Measurements from ENCODE around the gene ARHGAP22. TPM values are rescaled to one million over a fixed set of nuclear protein-coding genes. Genes with fewer than 3 reads are reported as not detected.

The ARHGAP22 gene
- total RNA-seq, 1 experiment from 2014 or later, result 9.9 TPM

- H3K9me2 ChIP-seq (ENCODE audit: insufficient read depth), result no peaks in the 10 kb centered on the region
- TF ChIP-seq FOSL1 (IDR thresholded peaks at IDR 0.05; ENCODE audit: low read depth) (no peak), ATF3 (IDR thresholded peaks at IDR 0.05) (no peak), EZH2 (IDR thresholded peaks at IDR 0.05) (no peak), RAD21 (IDR thresholded peaks at IDR 0.05; ENCODE audit: low read depth) (no peak), SIN3A (IDR thresholded peaks at IDR 0.05; ENCODE audit: low read depth) (no peak), TCF7L2 (IDR thresholded peaks at IDR 0.05; ENCODE audit: borderline replicate concordance, extremely low read depth, insufficient read depth, insufficient read length) (no peak)
- no peaks in the 10 kb centered on the region for H3K27me3 ChIP-seq (ENCODE audit: insufficient read depth, low read length)
- H3K4me3 ChIP-seq (replicated peaks in 1 of 2; ENCODE audit: low read depth in 1 of 2, low read length in 2 of 2), result no peak overlapping the region
- ChIA-PET POLR2A (interaction anchor here (1.0 kb wide), 1 partner anchor 30 kb away, joined by 3 read pairs; no protein-coding TSS in a partner anchor), RAD21 (ENCODE audit: low non-redundant PET in 1 of 2, low total read pairs in 2 of 2, uncharacterized antibody in 2 of 2, unreplicated experiment in 2 of 2) (no interaction called here), CTCF (no interaction called here)
- intact Hi-C loops (cut with micrococcal nuclease), result no loop called here
- H3K4me2 ChIP-seq (ENCODE audit: low read length), result peak overlapping the region; percentile 39
- no peaks in the 10 kb centered on the region for H3K79me2 ChIP-seq (ENCODE audit: insufficient read depth, low read length)
- no TSS peak for BruUV-seq (replicated peaks)
- H3K27ac ChIP-seq (ENCODE audit: low read depth, low read length), result no peak overlapping the region
- no peak for DNase-seq (ENCODE audit: low read depth, low spot score)
- H3K9me3 ChIP-seq (ENCODE audit: control insufficient read depth in 1 of 2, insufficient read depth in 1 of 2, low read depth in 1 of 2, low read length in 2 of 2), result no peaks in the 10 kb centered on the region
- H3K36me3 ChIP-seq (ENCODE audit: control insufficient read depth in 1 of 2, insufficient read depth in 2 of 2, low read length in 2 of 2), result 0 out of 4 replicates have a peak, but pooled peaks cover 0 to 10% of the 10 kb centered on the region in 2 experiments
- ATAC-seq, result 0 out of 2 replicates have a peak, but pooled peaks have one; percentile 30
- no peaks in the 10 kb centered on the region for H4K20me1 ChIP-seq (ENCODE audit: insufficient read depth)
- H2AFZ ChIP-seq (ENCODE audit: low read depth, low read length, poor library complexity, severe bottlenecking), result no peak overlapping the region
- H3K9ac ChIP-seq (ENCODE audit: low read length), result no peak overlapping the region
- H3K4me1 ChIP-seq (ENCODE audit: control insufficient read depth in 1 of 2, insufficient read depth in 2 of 2, low read length in 2 of 2), result peaks cover 0 to 13% of the 10 kb centered on the region in 2 experiments; a peak in 2 of 4 replicates
Observed at GRCh38 chr10:48406658-48407057, 198.2 kb downstream of the ARHGAP22 start.

- Histone ChIP-seq H3K27ac (ENCODE audit: low read depth, low read length) (no peak overlapping the region), H2AFZ (ENCODE audit: low read depth, low read length, poor library complexity, severe bottlenecking) (no peak overlapping the region), H3K9ac (ENCODE audit: low read length) (no peak overlapping the region), H3K9me2 (ENCODE audit: insufficient read depth) (no peaks in the 10 kb centered on the region), H3K4me2 (ENCODE audit: low read length) (peak overlapping the region; percentile 39), H3K4me1 (ENCODE audit: control insufficient read depth in 1 of 2, insufficient read depth in 2 of 2, low read length in 2 of 2) (peaks cover 0 to 13% of the 10 kb centered on the region in 2 experiments; a peak in 2 of 4 replicates), H4K20me1 (ENCODE audit: insufficient read depth) (no peaks in the 10 kb centered on the region), H3K27me3 (ENCODE audit: insufficient read depth, low read length) (no peaks in the 10 kb centered on the region), H3K9me3 (ENCODE audit: control insufficient read depth in 1 of 2, insufficient read depth in 1 of 2, low read depth in 1 of 2, low read length in 2 of 2) (no peaks in the 10 kb centered on the region), H3K79me2 (ENCODE audit: insufficient read depth, low read length) (no peaks in the 10 kb centered on the region), H3K36me3 (ENCODE audit: control insufficient read depth in 1 of 2, insufficient read depth in 2 of 2, low read length in 2 of 2) (0 out of 4 replicates have a peak, but pooled peaks cover 0 to 10% of the 10 kb centered on the region in 2 experiments), H3K4me3 (replicated peaks in 1 of 2; ENCODE audit: low read depth in 1 of 2, low read length in 2 of 2) (no peak overlapping the region)
- CTCF ChIA-PET, result no interaction called here
- RAD21 ChIA-PET (ENCODE audit: low non-redundant PET in 1 of 2, low total read pairs in 2 of 2, uncharacterized antibody in 2 of 2, unreplicated experiment in 2 of 2), result no interaction called here
- peak; percentile 24 for DNase-seq (ENCODE audit: low read depth, low spot score)
- intact Hi-C loops (cut with micrococcal nuclease), result no loop called here
- ATAC-seq, result peak; percentile 94
- no peak for TF ChIP-seq CEBPB (IDR thresholded peaks at IDR 0.05; ENCODE audit: low read depth)
- no peak for TF ChIP-seq EZH2 (IDR thresholded peaks at IDR 0.05)
- TF ChIP-seq POLR2AphosphoS5 (IDR thresholded peaks at IDR 0.05; ENCODE audit: low read depth, low read length), result no peak
- no peak for TF ChIP-seq SIN3A (IDR thresholded peaks at IDR 0.05; ENCODE audit: low read depth)
- peak in 1 of 3 experiments; percentile 18; a peak in 1 of 6 replicates for TF ChIP-seq CTCF (IDR thresholded peaks at IDR 0.05 in 2 of 3, conservative IDR thresholded peaks at IDR 0.05 in 1 of 3; ENCODE audit: borderline replicate concordance in 1 of 3, insufficient read depth in 1 of 3, low read depth in 2 of 3, low read length in 2 of 3)
- no peak for TF ChIP-seq ZFX (IDR thresholded peaks at IDR 0.05)
- TF ChIP-seq ELF1 (IDR thresholded peaks at IDR 0.05; ENCODE audit: borderline replicate concordance, low read depth), result no peak
- no peak for TF ChIP-seq TCF7L2 (IDR thresholded peaks at IDR 0.05; ENCODE audit: borderline replicate concordance, extremely low read depth, insufficient read depth, insufficient read length)
- TF ChIP-seq CBX3 (IDR thresholded peaks at IDR 0.05; ENCODE audit: low read depth), result 0 out of 2 replicates have a peak, but pooled peaks have one; percentile 39
- TF ChIP-seq MAX (IDR thresholded peaks at IDR 0.05), result no peak
- no peak for TF ChIP-seq JUND (IDR thresholded peaks at IDR 0.05)
- TF ChIP-seq FOSL1 (IDR thresholded peaks at IDR 0.05; ENCODE audit: low read depth), result no peak
- POLR2A ChIA-PET, result no interaction called here
- no TSS peak for BruUV-seq (replicated peaks)
Observed at GRCh38 chr10:48406204-48406603, 198.7 kb downstream of the ARHGAP22 start.

Data from HCT116 (cell line).